Neural cell (in vitro differentiated cells): ENCODE data around the gene OR52A5. TPM values are rescaled to one million over a fixed set of nuclear protein-coding genes. Genes with fewer than 3 reads are reported as not detected.

Experiments used
- H2AFZ ChIP-seq: fragments of 200-600, 300-800 bp; sonication (generic), shearing (Covaris generic); 2 replicates; pipeline ENCODE4 v1.6.0; 2014; ENCODE audit warnings: low read depth, mild to moderate bottlenecking, antibody characterized with exemption, low read length, moderate library complexity
- H3F3A ChIP-seq: fragments of 200-600 bp; shearing (Covaris generic); 2 replicates; pipeline ENCODE4 v1.6.1; 2016; ENCODE audit warnings: mild to moderate bottlenecking, moderate library complexity, mixed read lengths, antibody characterized with exemption, low read length; ENCODE audit not compliant: insufficient read depth, poor library complexity, severe bottlenecking
- H3K27ac ChIP-seq: fragments of 200-600, 300-800 bp; sonication (generic), shearing (Covaris generic); 2 replicates; pipeline ENCODE4 v1.5.1; 2014; ENCODE audit warnings: mild to moderate bottlenecking, low read length, moderate library complexity
- H3K27me3 ChIP-seq: fragments of 300-800, 200-600 bp; sonication (generic), shearing (Covaris generic); 2 replicates; pipeline ENCODE4 v1.6.0; 2014; ENCODE audit warnings: mild to moderate bottlenecking, low read depth, low read length, moderate library complexity; ENCODE audit not compliant: insufficient read depth
- H3K36me3 ChIP-seq: fragments of 300-800, 200-600 bp; sonication (generic), shearing (Covaris generic); 2 replicates; pipeline ENCODE4 v1.5.1; 2014; ENCODE audit warnings: mild to moderate bottlenecking, antibody characterized with exemption, low read length, moderate library complexity; ENCODE audit not compliant: insufficient read depth
- H3K4me2 ChIP-seq: fragments of 300-800, 200-600 bp; sonication (generic), shearing (Covaris generic); 2 replicates; pipeline ENCODE4 v1.6.0; 2014; ENCODE audit warnings: mild to moderate bottlenecking, low read length
- H3K4me3 ChIP-seq: fragments of 300-800, 200-600 bp; sonication (generic), shearing (Covaris generic); 2 replicates; pipeline ENCODE4 v1.5.1; 2014; ENCODE audit warnings: mild to moderate bottlenecking, low read length, moderate library complexity
- H3K79me2 ChIP-seq: fragments of 200-600 bp; shearing (Covaris generic); replicated peaks from 2 replicates; pipeline ENCODE4 v1.6.0; 2014; ENCODE audit warnings: mild to moderate bottlenecking, low read length, moderate library complexity; ENCODE audit not compliant: insufficient read depth
- H3K9ac ChIP-seq: fragments of 300-800, 200-600 bp; sonication (generic), shearing (Covaris generic); 2 replicates; pipeline ENCODE4 v1.6.1; 2016; ENCODE audit warnings: mild to moderate bottlenecking, low read length, mixed read lengths
- H3K9me2 ChIP-seq: fragments of 200-600 bp; shearing (Covaris generic); 2 replicates; pipeline ENCODE4 v1.6.1; 2016; ENCODE audit warnings: mild to moderate bottlenecking, low read length, mixed read lengths; ENCODE audit not compliant: insufficient read depth
- H3K9me3 ChIP-seq: fragments of 200-600, 300-800 bp; sonication (generic), shearing (Covaris generic); 2 replicates; pipeline ENCODE4 v1.6.1; 2016; ENCODE audit warnings: mild to moderate bottlenecking, mixed run types, low read length, moderate library complexity, mixed read lengths
- H4K20me1 ChIP-seq: fragments of 200-600 bp; shearing (Covaris generic); 2 replicates; pipeline ENCODE4 v1.6.1; 2016; ENCODE audit warnings: mild to moderate bottlenecking, mixed run types; ENCODE audit not compliant: insufficient read depth
- CTCF ChIP-seq: fragments of 450-650 bp; IDR thresholded peaks from 2 replicates; pipeline ENCODE4 v1.5.1; 2014; ENCODE audit warnings: antibody characterized with exemption, mild to moderate bottlenecking, moderate library complexity; ENCODE audit not compliant: poor library complexity, severe bottlenecking
- EP300 ChIP-seq: fragments of 450-650 bp; conservative IDR thresholded peaks from 2 replicates; pipeline ENCODE4 v1.6.1; 2014; ENCODE audit warnings: antibody characterized with exemption, mild to moderate bottlenecking, moderate library complexity; ENCODE audit not compliant: poor library complexity, severe bottlenecking
- EZH2 ChIP-seq: fragments of 200-600, 300-800 bp; shearing (Covaris generic), sonication (generic); IDR thresholded peaks from 2 replicates; pipeline ENCODE4 v1.6.1; 2014; ENCODE audit warnings: antibody characterized with exemption, low read length, borderline replicate concordance, mild to moderate bottlenecking; ENCODE audit not compliant: insufficient read depth, poor library complexity, severe bottlenecking
- MXI1 ChIP-seq: fragments of 450-650 bp; conservative IDR thresholded peaks from 2 replicates; pipeline ENCODE4 v1.6.1; 2014; ENCODE audit warnings: antibody characterized with exemption, mild to moderate bottlenecking; ENCODE audit not compliant: poor library complexity, severe bottlenecking
- POLR2AphosphoS5 ChIP-seq: IDR thresholded peaks from 2 replicates; pipeline ENCODE4 v1.6.1; 2012
- RAD21 ChIP-seq: fragments of 450-650 bp; conservative IDR thresholded peaks from 2 replicates; pipeline ENCODE4 v1.6.1; 2014; ENCODE audit warnings: antibody characterized with exemption, mild to moderate bottlenecking, moderate library complexity
- REST ChIP-seq: IDR thresholded peaks from 2 replicates; pipeline ENCODE4 v1.6.1; 2012; ENCODE audit warnings: borderline replicate concordance
- SMC3 ChIP-seq: fragments of 450-650 bp; conservative IDR thresholded peaks from 2 replicates; pipeline ENCODE4 v1.6.1; 2014; ENCODE audit warnings: antibody characterized with exemption, mild to moderate bottlenecking, moderate library complexity; ENCODE audit not compliant: poor library complexity
- TAF1 ChIP-seq: IDR thresholded peaks from 2 replicates; pipeline ENCODE4 v1.6.1; 2012; ENCODE audit warnings: low read depth
- polyA plus RNA-seq: library from polyadenylated mRNA; depleted of rRNA; stranded (reverse); fragments of >200 nt; gene quantifications from 2 replicates; pipeline ENCODE4 v1.2.3, GENCODE V29; 2014

The OR52A5 gene
- polyA plus RNA-seq, 1 donor from 2014 or later, result not detected

GRCh38 chr11:5129457-5129877 is 8.7 kb downstream of the OR52A5 start:
- Histone ChIP-seq H3K36me3 (no peaks in the 10 kb centered on the region), H3K4me2 (no peak overlapping the region), H2AFZ (no peak overlapping the region), H3K79me2 (no peaks in the 10 kb centered on the region), H3K27ac (no peak overlapping the region), H3K9me3 (no peaks in the 10 kb centered on the region), H3K4me3 (no peak overlapping the region), H4K20me1 (no peaks in the 10 kb centered on the region), H3K9me2 (no peaks in the 10 kb centered on the region), H3K27me3 (no peaks in the 10 kb centered on the region), H3K9ac (no peak overlapping the region), H3F3A (no peaks in the 10 kb centered on the region)
- no peak for TF ChIP-seq CTCF
- TF ChIP-seq REST, result no peak
- no peak for TF ChIP-seq TAF1
- TF ChIP-seq MXI1, result no peak

DNA sequence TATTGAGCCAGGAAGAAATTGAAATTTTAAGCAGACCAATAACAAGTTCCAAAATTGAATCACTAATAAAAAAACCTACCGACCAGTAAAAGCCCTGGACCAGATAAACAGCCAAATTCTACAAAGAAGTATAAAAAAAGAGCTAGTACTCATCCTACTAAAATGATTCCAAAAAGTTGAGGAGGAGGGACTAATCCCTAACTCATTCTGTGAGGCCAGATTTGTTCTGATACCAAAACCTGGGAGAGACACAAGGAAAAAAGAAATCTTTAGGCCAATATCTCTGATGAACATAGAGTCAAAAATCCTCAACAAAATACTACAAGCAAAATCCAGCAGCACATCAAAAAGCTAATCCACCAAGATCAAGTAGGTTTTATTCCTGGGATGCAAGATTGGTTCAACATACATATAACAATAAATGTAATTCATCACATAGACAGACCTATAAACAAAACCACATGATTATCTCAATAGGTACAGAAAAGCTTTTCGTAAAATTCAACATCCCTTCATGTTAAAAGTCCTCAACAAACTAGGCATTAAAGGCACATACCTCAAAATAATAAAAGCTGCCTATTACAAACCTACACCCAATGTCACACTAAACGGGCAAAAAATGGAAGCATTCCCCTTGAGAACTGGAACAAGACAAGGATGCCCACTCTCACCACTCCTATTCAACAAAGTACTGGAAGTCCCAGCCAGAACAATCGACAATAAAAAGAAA is 13.1 kb downstream of the OR52A5 start:
- Histone ChIP-seq H4K20me1 (no peaks in the 10 kb centered on the region), H3K9ac (no peak overlapping the region), H3K27ac (no peak overlapping the region), H3K9me3 (no peaks in the 10 kb centered on the region), H3F3A (no peaks in the 10 kb centered on the region), H2AFZ (no peak overlapping the region), H3K27me3 (no peaks in the 10 kb centered on the region), H3K36me3 (no peaks in the 10 kb centered on the region), H3K4me3 (no peak overlapping the region), H3K4me2 (no peak overlapping the region), H3K79me2 (no peaks in the 10 kb centered on the region), H3K9me2 (no peaks in the 10 kb centered on the region)
- TF ChIP-seq EZH2 (no peak), TAF1 (no peak), MXI1 (no peak), POLR2AphosphoS5 (no peak), CTCF (no peak), REST (no peak), SMC3 (no peak), RAD21 (no peak), EP300 (no peak)
